HG03439 (cell line): ENCODE results near the gene ITPRID2.
"Not testable (repeated sequence)": the region's sequence is repeated elsewhere in the genome, so short reads cannot be mapped to it uniquely, and the experiment has no call there.

ENCODE experiments used
- ATAC-seq: cut with Tn5 transposase; IDR thresholded peaks from one replicate; pipeline ENCODE4 v1.9.1; 2021; ENCODE audit warnings: mild to moderate bottlenecking, moderate library complexity; ENCODE audit not compliant: unreplicated experiment

Gene ITPRID2

GRCh38 chr2:181957668-181958067, 66.1 kb downstream of the ITPRID2 start:
- no peak for ATAC-seq

- no peak for ATAC-seq
Observed at GRCh38 chr2:181958726-181959125, 67.2 kb downstream of the ITPRID2 start.

GRCh38 chr2:181959508-181959907, 68.0 kb downstream of the ITPRID2 start:
- ATAC-seq: no peak

GRCh38 chr2:181961167-181961566, 69.6 kb downstream of the ITPRID2 start:
- ATAC-seq: not testable (repeated sequence)

- ATAC-seq: no peak
Observed at GRCh38 chr2:181962142-181962541, 70.6 kb downstream of the ITPRID2 start.

GRCh38 chr2:181970160-181970794, 78.7 kb downstream of the ITPRID2 start:
- ATAC-seq: no peak

- no peak for ATAC-seq
Observed at GRCh38 chr2:181971032-181971431, 79.5 kb downstream of the ITPRID2 start.

GRCh38 chr2:181972431-181973170, 81.1 kb downstream of the ITPRID2 start:
- no peak for ATAC-seq

- no peak for ATAC-seq
Observed at GRCh38 chr2:181973171-181973783, 81.7 kb downstream of the ITPRID2 start.

GRCh38 chr2:181977661-181978350, 86.3 kb downstream of the ITPRID2 start:
- no peak for ATAC-seq

- ATAC-seq: no peak
Observed at GRCh38 chr2:181978351-181979150, 87.0 kb downstream of the ITPRID2 start.
